HG03045 (cell line): ENCODE measurements around the gene DPEP2.
"Not testable (repeated sequence)": the region's sequence is repeated elsewhere in the genome, so short reads cannot be mapped to it uniquely, and the experiment has no call there.

Source experiments
- ATAC-seq: cut with Tn5 transposase; IDR thresholded peaks from one replicate; pipeline ENCODE4 v1.9.1; 2021; ENCODE audit warnings: mild to moderate bottlenecking, moderate library complexity; ENCODE audit not compliant: unreplicated experiment

Gene DPEP2

DNA sequence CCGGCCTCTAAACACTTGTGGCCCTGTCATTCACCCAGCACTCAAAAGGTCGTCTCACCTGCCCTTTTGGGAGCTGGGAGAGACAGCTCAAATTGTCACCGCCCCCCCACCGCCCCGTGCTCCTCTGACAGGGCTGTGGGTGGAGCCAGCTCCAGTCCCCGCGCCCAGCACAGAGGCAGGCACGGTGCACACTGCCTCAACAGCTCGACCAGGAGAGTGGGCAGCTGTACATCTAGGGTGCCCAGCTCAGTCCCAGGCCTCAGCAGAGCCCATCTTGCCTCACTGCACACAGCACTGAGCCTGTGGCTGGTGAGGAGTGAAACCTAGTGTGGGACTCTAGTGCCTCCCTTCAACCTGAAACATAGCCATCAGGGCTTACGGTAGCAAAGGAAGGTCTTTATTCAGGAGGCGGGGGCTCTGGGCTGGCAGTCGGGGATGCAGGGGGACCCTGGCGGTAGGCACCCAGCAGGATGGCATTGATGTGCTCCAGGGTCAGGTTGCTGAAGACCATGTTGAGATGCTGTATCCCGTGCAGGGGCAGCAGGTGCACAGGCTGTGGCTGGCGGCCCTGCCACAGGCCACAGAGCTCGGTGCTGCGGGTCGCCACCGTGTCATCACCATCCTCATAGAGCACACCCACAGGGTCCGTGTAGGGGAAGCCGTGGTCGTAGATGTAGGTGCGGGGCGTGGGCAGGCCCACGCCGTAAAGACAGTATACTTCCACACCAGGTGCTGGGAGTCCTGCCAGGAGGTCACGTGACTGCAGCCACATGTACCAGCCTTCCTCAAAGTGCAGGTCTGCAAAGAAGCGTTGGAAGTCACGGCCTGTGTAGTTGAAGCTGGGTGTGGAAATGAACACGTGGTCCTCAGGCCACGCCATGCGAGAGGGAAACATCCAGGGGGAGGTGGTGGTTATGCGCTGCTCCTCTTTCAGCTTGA is 59.5 kb downstream of the DPEP2 start:
- no peak for ATAC-seq

DNA sequence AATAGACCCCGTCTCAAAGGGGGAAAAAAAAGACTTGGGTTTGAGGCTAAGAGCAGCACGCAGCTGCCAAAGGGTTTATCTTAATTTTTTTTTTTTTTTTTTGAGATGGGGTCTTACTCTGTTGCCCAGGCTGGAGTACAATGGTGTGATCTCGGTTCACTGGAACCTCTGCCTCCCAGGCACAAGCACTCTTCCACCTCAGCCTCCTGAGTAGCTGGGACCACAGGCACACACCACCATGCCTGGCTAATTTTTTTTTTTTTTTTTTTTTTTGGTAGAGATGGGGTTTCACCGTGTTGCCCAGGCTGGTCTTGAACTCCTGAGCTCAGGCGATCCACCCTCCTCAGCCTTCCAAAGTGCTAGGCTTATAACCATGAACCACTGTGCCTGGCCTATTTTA is 61.6 kb downstream of the DPEP2 start:
- not testable (repeated sequence) for ATAC-seq
